NCI-H526 treated with DMSO at 0.1 percent for 48 hours (cell line): ENCODE results near the gene OR51G1.
"Not testable (repeated sequence)": the region's sequence is repeated elsewhere in the genome, so short reads cannot be mapped to it uniquely, and the experiment has no call there.

ENCODE experiments used
- DNase-seq: peaks from one replicate; lab custom pipeline; 2025; lab: John Stamatoyannopoulos, UW

The OR51G1 gene, protein sequence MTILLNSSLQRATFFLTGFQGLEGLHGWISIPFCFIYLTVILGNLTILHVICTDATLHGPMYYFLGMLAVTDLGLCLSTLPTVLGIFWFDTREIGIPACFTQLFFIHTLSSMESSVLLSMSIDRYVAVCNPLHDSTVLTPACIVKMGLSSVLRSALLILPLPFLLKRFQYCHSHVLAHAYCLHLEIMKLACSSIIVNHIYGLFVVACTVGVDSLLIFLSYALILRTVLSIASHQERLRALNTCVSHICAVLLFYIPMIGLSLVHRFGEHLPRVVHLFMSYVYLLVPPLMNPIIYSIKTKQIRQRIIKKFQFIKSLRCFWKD

DNA sequence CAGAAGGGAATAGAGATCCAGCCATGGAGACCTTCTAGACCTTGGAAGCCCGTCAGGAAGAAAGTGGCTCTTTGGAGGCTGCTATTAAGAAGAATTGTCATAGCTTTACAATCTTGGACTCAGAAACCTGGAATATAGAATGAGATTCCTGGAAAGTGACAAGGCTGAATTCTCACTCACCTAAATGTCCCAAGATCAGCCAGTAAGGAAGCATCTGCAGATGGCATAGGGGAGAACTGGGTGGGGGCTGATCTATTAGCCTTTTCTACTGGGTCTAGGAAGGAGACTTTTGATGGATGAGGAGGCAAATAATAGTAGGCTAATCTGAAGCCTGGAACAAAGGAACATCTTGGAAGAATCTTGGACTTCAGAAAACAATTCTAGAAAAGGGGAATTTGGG, at the start of gene OR51G1:
OR51G1 (minus strand) TSS at position 101 of the 400 bp plus-strand sequence; CDS start at position 101, 0 bp downstream.
- no peak for DNase-seq

DNA sequence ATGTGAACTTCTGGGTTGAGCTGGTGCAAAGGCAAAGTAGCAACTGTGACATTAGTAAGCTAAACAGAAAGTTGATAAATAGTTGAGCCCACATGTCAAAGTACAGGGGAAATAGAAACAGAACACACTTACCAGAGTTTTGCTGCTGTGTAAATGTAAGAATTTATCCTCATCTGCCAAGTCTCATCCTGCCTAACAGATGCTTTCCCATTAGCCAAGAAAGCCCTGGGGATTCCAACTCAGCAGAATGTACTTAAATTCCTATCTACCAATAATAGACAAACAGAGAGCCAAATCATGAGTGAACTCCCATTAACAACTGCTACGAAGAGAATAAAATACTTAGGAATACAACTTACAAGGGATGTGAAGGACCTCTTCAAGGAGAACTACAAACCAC, 38.7 kb upstream of the OR51G1 start:
- no peak for DNase-seq

DNA sequence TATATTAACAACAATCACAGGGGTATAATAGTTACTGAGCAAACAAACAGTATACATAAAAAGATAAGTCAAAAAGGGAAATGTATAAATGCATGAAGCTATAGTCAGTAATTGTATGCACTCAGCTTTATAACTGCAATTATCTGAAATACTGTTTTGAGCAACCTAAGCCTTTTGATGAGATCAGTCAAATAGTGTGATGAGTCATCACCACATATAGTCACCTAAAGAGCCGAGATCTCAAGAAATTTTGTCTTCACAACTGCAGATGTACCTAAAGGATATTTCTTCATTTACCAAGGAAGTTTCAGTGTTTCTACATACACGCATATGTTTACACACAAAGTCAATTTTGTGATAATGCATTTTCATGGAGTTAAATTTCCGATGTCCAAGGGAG, 36.7 kb upstream of the OR51G1 start:
- no peak for DNase-seq

DNA sequence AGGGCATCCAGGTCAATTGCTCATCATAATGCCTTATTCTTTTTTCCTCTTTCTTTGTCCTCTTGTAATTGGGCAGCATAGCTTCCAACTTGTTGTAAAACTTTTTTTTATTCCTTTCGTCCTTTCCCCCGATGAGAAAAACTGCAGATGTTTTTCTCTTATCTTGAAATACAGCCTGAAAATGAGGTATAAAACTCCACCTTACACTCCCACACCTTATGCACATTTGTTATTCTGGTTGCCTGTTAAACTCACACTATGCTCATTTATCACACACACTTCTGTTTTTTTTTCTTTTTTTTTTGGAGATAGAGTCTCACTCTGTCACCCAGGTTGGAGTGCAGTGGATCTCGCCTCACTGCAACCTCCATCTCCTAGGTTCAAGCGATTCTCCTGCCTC, 33.3 kb upstream of the OR51G1 start:
- DNase-seq: no peak

DNA sequence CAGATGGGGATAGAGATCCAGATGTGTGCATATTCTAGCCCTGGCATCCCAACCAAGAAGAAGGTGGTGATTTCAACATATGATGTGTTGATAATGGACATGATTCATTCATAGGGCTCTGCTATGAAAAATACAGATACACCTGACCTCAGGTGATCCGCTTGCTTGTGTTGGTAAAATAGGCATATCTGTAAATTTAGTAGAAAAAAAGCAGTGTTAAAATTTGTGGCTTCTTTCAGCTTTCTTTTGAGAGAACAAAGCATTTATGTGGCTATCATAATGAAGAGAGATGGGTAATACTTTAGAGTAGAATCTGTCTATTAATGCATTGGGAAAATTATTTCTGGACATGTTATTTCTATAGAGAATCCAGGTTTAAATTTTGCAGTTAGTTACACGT, 31.5 kb upstream of the OR51G1 start, which contains the start of gene OR51A2:
OR51A2 (minus strand) TSS at position 101 of the 400 bp plus-strand sequence; CDS start at position 101, 0 bp downstream.
- DNase-seq: not testable (repeated sequence)

DNA sequence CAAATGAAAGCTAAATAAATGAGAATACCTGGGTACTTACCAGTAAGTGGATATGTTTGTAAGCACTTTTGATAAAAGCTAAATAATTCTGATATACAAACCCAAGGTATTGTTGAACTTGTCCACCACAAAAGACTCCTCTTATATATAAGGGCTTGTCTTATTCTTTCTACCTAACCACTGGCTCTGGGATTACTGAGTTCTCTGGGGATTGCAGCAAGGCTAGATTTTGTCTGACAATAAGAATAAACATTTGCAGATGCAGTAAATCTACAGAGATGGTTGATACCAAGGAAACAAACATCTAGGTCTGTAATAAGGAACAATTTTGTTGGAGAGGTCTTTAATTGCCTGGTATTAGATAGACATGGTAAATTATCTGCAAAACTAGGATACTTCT, 23.4 kb upstream of the OR51G1 start, which contains the start of gene OR51A4:
OR51A4 (minus strand) TSS at position 101 of the 400 bp plus-strand sequence. CDS start 505 bp downstream, outside the sequence.
- DNase-seq: no peak

DNA sequence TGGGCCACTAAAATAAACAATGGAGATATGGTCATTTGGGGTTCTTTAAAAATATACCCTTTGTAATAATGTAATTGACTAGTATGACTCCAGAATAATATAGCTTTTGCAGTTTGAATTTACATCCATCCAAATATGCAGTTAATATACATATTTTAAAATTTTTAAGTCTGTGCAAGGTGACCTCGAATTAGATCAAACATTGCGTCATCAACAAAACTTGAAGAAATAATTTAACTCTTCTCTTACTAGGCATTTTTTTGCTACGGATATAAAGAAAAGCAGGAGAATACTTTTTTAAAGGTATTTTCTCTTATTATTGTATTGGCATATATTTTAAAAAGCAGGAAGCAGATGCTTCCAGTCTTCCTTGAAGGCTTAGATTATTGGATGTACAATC, 12.6 kb upstream of the OR51G1 start:
- no peak for DNase-seq

DNA sequence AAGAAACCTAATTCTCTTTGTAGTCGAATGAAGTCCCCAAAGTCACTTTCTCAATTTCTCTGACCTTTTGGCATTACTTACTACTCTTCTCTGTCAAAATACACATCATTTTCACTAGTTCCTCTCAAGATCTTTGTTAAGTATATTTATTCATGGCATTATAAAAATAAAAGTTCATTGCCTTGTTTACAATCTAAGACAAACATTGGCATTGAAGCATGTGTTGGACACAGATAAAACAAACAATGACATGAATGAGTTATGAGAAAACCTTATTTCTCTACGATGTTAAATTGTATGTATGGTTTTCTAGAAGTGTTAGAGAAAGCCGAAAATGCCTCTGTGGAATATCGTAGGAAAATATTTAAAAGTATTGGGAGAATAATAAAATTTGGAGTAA, 8.6 kb upstream of the OR51G1 start:
- DNase-seq: no peak

DNA sequence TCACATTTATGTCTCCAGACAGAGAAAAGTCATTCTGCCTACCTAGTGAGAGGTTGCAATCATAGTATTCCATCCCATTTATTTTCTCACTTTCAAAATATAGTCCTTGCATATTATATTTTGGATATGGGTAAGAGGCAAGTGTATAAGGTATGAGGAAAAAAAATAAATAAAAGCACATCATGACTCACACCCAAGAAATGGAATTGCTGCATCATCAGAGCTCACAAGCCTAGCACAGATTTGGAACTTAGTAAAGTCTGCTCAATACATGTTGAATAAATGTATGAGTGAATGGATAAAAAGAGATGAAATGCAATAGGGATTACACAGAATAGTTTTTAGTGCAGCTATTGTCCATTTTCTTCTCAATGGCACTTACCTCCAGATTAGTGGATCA, 2.5 kb upstream of the OR51G1 start:
- DNase-seq: no peak

DNA sequence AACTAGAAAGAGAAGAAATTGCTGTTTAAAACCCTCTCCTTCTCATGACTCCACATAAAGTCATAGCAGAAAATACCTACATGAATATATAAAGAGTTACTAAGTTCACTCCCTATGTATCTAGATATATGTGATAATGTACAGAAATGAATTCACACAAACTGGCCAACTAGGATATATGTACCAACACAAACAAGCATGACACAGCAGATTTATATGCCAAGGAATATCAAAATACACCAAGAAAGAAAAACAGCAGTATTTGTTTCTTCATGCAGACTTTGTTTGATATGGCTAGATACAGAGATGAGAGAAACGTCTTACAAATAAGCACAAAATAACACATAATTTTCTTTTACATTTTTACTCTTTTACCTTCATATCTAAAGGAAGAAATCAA, 1.8 kb downstream of the OR51G1 start:
- DNase-seq: no peak

DNA sequence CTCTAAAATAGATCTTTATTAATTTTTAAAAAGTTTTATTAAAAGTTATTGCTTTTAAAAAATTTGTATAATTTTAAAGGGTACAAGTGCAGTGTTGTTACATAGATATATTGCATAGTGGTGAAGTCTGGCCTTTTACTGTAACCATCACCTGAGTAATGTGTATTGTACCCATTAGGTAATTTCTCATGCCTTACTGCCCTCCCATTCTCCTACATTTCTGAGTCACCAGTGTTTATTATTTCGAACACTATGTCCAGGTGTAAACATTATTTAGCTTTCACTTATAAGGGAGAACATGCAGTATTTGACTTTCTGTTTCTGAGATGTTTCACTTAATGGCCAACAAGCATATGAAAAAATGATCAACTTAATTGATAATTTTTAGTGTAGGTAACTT, 2.3 kb downstream of the OR51G1 start:
- no peak for DNase-seq

DNA sequence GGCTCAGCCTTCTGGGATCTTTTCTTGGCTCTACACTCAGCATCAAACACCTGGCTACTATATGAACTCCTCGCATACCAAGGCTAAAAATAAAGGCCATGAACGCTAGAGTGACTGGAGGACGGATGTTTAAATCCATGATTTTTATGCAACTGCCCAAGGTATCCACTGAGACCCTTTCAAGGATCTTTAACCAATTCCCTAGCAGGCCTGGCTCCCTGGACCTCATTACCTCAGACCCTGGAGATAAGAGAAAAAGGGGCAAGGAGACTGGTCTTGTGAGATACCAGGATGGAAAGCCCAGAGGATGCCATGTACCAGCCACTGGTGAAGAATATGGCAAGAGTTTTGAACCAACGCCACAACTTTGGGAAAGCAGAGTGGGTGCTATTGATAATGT, 4.9 kb downstream of the OR51G1 start, which contains the start of gene OR51G2:
OR51G2 (minus strand) TSS at position 101 of the 400 bp plus-strand sequence. CDS start 3,687 bp downstream, outside the sequence.
- no peak for DNase-seq

DNA sequence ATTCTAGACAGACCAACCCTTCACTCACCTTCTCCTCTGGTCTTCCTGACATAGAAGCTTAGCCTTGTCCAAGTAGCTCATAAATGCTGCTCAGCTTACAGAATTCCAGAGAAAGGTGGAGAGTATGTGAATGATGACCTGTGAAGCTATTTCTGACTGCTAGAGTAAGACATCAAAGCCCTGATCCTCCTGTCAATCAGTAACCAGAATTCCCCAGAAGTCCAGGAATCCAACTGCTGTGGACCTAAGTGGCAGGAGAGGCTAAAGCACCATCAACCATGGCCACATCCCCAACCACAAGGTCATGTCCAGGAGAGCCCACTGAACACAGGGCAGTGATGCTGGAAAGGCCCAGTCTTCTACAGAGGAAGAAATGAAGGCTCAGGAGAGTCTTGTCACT, 7.6 kb downstream of the OR51G1 start:
- DNase-seq: no peak

DNA sequence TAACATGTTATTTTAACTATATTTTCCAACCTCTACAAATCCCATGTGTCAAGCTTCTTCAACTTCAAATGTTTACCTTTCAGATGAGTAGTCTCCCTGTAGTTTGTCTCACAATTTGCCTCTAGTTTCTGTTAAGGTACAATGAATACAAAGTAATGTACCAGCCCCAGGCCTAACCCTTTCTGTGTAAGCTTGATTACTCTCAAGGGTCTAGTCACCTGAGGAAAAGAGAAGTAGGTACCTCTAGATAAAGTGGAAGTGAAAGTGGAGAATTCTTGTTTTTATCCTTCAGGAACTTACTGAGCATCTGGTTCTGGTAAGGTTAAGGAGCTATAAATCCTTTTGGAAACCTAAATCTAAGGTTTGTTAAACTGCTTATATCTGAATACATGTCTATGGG, 20.7 kb downstream of the OR51G1 start, which contains the start of gene OR51A7:
OR51A7 (plus strand) TSS at position 300 of the 400 bp plus-strand sequence. CDS start 3,587 bp downstream, outside the sequence.
- no peak for DNase-seq

DNA sequence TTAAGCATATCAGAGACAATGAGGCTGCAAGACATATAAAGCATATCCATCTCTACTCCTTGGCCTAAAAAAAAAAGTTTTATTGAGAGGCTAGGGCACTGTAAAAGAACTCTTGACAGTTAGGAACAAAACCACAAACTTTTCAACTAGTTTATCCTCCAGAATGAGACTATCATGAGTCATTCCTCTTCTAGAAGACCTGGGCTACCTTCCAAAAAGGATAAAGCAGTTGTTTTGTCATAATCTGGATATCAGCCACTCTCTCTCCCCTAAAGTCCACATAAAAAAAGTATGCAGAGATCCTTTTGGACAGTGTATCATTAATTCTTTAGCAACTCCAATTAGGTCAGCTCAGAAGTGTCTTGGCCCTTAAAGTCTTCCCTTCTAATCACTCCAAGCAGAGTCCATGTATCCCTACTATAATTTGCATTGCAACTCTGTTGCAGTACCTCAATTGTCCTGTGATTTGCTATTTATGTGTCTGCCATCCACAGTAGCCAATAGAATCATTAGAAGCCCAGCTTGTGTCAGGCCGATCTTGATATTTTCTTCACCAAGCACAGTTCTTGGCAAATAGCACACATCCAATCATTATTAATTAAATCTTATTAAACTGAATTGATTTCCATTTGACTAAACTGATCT, 32.0 kb downstream of the OR51G1 start:
- no peak for DNase-seq

DNA sequence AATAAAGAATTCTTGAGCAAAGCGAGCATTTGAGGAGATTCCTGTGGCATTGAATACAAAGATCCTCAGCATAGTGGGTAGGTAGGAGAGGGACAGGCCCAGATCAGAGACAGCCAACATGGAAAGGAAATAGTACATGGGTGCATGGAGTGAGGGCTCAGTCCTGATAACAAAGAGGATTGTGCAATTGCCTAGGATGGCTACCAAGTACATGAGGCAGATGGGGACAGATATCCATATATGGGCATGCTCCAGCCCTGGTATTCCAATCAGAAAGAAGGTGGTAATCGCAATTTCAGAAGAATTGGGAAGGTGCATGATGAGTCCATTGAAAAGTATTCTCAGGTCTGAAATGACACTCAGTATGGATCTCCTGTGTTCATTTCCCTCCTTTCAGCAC, 33.9 kb downstream of the OR51G1 start:
- DNase-seq: no peak

DNA sequence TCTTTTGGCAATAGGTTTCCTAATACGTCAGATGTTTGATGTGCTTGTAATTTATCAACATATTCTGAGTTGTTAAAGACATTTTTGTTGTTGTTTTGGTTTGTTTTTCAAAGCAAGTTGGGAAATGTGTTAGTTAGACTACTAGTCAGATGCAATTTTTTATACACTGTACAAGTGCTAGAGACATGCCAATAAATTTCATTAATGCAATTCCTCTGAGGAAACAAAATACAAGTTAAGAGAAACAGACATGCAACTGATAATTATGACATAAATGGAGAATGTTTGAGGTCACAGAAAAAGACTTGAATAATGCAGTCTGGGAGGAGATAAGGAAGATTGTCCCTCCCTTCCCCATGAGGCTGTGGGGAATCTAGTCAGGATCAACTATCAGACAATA, 36.5 kb downstream of the OR51G1 start:
- no peak for DNase-seq

DNA sequence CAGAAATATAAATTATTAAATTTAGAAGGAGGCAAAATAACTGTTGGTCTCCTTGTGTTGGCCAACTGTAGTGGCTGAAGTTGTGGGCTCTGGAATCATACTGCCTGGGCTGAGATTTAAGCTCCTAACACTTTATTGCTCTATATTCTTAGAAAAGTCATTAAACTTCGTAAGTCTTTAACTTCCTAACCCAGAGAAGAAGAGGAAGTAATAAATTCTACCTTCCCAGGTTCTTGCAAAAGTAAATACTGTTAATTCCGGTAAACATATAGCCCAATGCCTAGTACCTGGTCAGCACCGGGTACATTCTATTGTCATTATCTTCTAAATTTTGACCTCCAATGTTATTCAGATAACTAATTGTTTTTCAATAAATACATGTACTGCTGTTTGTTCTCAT, 38.0 kb downstream of the OR51G1 start:
- no peak for DNase-seq

DNA sequence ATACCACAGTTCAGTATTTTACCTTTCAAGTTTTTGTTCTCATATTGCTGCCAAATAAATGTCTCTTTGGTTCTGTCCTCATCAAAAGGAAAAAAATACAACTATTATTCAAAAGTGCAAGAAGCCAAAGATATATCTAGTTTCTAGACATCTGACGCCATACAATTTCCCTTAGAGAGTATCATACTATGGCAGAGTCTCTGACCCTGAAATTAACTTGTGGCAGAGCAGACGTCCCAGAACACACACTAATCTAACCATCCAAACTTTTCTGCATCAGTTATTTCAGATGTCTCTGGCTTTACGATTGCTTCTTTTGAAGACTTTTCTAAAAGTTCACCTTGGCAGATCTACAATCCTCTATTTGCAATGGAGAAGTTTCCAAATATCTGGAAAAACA, 39.8 kb downstream of the OR51G1 start:
- no peak for DNase-seq

DNA sequence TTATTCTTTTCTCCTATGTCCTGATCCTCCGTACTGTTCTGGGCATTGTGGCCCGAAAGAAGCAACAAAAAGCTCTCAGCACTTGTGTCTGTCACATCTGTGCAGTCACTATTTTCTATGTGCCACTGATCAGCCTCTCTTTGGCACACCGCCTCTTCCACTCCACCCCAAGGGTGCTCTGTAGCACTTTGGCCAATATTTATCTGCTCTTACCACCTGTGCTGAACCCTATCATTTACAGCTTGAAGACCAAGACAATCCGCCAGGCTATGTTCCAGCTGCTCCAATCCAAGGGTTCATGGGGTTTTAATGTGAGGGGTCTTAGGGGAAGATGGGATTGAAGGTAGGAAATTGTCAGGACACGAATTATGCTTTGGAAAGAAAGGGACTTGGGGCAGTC, 41.6 kb downstream of the OR51G1 start:
- no peak for DNase-seq

DNA sequence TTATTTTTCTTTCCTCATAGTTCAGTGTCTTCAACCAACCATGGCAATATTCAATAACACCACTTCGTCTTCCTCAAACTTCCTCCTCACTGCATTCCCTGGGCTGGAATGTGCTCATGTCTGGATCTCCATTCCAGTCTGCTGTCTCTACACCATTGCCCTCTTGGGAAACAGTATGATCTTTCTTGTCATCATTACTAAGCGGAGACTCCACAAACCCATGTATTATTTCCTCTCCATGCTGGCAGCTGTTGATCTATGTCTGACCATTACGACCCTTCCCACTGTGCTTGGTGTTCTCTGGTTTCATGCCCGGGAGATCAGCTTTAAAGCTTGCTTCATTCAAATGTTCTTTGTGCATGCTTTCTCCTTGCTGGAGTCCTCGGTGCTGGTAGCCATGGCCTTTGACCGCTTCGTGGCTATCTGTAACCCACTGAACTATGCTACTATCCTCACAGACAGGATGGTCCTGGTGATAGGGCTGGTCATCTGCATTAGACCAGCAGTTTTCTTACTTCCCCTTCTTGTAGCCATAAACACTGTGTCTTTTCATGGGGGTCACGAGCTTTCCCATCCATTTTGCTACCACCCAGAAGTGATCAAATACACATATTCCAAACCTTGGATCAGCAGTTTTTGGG, 42.2 kb downstream of the OR51G1 start, which contains the start of gene OR51T1:
OR51T1 (plus strand) TSS at position 41 of the 641 bp plus-strand sequence; CDS start at position 41, 0 bp downstream.
- no peak for DNase-seq

DNA sequence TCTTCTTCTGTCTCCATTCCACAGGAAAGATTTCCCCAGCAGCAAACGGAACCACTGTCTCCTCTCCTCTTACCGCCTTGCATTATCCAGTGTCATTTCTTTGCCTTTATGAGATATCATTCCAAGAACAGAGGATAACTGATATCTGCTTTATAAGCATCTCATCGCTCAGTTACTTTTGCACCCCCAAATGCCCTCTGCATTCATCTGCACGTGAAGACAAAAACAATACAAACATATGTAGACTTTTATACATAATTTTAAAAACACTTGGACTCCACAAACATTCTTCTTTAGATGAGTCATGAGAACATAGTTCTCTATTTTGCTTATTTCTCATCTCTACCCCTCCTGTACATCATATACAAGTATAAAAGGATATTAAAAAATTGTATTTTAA, 43.0 kb downstream of the OR51G1 start:
- DNase-seq: no peak
